Colonic mucosa (tissue), 4 donors: ENCODE data around the gene PAAF1. TPM values are rescaled to one million over a fixed set of nuclear protein-coding genes. Genes with fewer than 3 reads are reported as not detected.

Source experiments
- DNase-seq: peaks from one replicate; pipeline ENCODE4 v3.0.0-alpha.2; 2020
- H3K27ac ChIP-seq: fragments of 200-600 bp; one replicate; pipeline ENCODE4 v1.8.0; 2021
- H3K27me3 ChIP-seq: fragments of 200-600 bp; one replicate; pipeline ENCODE4 v1.8.0; 2021
- H3K36me3 ChIP-seq: fragments of 200-600 bp; one replicate; pipeline ENCODE4 v1.8.0; 2021
- H3K4me1 ChIP-seq: fragments of 200-600 bp; one replicate; pipeline ENCODE4 v1.8.0; 2021; ENCODE audit warnings: mild to moderate bottlenecking
- H3K4me3 ChIP-seq: fragments of 200-600 bp; one replicate; pipeline ENCODE4 v1.8.0; 2021
- H3K9ac ChIP-seq, 2 donors: one replicate each; pipeline ENCODE4 v1.7.0; 2013; ENCODE audit warnings: control low read depth in 2 of 2, low read depth in 2 of 2, low read length in 2 of 2
- H3K9me3 ChIP-seq: fragments of 200-600 bp; one replicate; pipeline ENCODE4 v1.8.0; 2021
- intact Hi-C: fragments of 100-400 bp; cut with DNase I; formaldehyde crosslinking; loops from one replicate; pipeline ENCODE4 v1.14.1; 2022
- total RNA-seq, 2 donors: library from RNA; stranded (reverse); fragmentation: NEBNext Ultra II Directional in 1 of 2; extraction: Animal tissue kit (Norgen Biotek cat#: 25700) in 1 of 2; gene quantifications; one replicate each; pipeline ENCODE4 v1.2.1, GENCODE V29; 2021
- TF ChIP-seq, protein P1 (sequence below): fragments of 200-600 bp; IDR thresholded peaks from one replicate; pipeline ENCODE4 v1.8.0; 2022; ENCODE audit warnings: antibody characterized with exemption, mild to moderate bottlenecking
- donor health status: healthy.
- donor health status: DM: no; HTN: no; CAD: no.
- donor health status: DM: no; HTN: no; CAD: no.

PAAF1 gene
- total RNA-seq, 2 donors from 2014 or later: 13.2 to 17.8 TPM

DNA sequence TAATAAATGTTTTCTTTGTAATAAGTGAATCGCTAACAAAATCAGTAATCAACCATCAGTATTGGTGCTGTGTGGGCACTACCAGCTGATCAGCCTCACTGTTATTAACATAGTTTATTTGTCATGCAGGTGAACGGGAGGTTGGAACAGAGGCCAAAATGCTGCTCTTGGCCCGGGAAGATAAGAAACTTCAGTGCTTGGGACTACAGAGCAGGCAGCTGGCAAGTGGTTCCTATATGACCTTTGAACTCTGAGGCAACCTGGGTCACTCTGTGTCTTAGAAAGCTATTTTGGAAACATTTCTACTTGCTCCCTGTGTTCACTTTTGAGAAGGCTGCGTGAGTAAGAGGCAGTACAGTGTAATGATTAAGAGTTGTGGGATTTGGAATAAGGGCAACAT is 37.5 kb downstream of the PAAF1 start:
- no peaks in the 10 kb centered on the region for H3K9me3 ChIP-seq
- no peaks in the 10 kb centered on the region for H3K27me3 ChIP-seq
- H3K36me3 ChIP-seq: no peaks in the 10 kb centered on the region
- no peak overlapping the region for H3K4me3 ChIP-seq
- no peak overlapping the region for H3K27ac ChIP-seq
- TF ChIP-seq, protein P1, sequence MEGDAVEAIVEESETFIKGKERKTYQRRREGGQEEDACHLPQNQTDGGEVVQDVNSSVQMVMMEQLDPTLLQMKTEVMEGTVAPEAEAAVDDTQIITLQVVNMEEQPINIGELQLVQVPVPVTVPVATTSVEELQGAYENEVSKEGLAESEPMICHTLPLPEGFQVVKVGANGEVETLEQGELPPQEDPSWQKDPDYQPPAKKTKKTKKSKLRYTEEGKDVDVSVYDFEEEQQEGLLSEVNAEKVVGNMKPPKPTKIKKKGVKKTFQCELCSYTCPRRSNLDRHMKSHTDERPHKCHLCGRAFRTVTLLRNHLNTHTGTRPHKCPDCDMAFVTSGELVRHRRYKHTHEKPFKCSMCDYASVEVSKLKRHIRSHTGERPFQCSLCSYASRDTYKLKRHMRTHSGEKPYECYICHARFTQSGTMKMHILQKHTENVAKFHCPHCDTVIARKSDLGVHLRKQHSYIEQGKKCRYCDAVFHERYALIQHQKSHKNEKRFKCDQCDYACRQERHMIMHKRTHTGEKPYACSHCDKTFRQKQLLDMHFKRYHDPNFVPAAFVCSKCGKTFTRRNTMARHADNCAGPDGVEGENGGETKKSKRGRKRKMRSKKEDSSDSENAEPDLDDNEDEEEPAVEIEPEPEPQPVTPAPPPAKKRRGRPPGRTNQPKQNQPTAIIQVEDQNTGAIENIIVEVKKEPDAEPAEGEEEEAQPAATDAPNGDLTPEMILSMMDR: no peak
- intact Hi-C loops: no loop called here
- no peaks in the 10 kb centered on the region for H3K4me1 ChIP-seq
- no peak overlapping the region for H3K9ac ChIP-seq
- no peak for DNase-seq

DNA sequence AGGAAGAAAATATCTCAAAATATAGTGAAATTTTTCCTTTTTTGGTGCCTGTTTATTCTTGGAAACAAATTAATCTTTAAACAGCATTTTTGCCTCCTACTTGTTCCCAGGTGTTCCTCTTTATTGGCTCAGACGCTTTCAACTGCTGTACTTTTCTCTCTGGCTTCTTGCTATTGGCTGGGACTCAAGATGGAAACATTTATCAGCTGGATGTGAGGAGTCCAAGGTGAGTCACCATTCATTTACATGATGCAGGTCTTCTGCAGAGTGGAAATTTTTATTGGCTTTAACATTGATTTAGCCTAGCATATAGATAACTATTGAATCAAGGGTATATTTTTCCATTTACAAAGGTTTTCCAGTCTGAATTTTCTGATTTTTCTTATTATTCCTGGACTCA is 39.6 kb downstream of the PAAF1 start:
- intact Hi-C loops: no loop called here
- no peaks in the 10 kb centered on the region for H3K4me1 ChIP-seq
- no peak for DNase-seq
- TF ChIP-seq, protein P1: no peak
- H3K9me3 ChIP-seq: no peaks in the 10 kb centered on the region
- H3K9ac ChIP-seq: no peak overlapping the region
- no peaks in the 10 kb centered on the region for H3K36me3 ChIP-seq
- no peak overlapping the region for H3K4me3 ChIP-seq
- no peak overlapping the region for H3K27ac ChIP-seq
- no peaks in the 10 kb centered on the region for H3K27me3 ChIP-seq

DNA sequence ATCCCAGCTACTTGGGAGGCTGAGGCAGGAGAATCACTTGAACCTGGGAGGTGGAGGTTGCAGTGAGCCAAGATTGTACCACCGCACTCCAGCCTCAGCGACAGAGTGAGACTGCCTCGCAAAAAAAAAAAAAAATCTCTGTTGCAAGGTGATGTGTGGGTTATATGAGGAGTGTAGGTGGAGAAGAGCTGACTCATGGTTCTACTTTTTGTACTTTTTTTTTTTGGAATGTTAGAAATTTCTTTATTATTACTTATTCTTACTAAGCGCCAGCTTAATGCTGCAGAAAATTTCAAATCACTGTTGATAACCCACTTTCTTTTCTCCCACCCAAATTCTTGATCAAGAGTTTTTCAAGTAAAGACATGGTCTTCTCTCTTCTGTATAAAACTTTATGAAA is 44.4 kb downstream of the PAAF1 start:
- Histone ChIP-seq H3K27me3 (no peaks in the 10 kb centered on the region), H3K9me3 (no peaks in the 10 kb centered on the region), H3K4me1 (no peaks in the 10 kb centered on the region), H3K36me3 (peaks cover 7% of the 10 kb centered on the region), H3K4me3 (no peak overlapping the region), H3K27ac (no peak overlapping the region), H3K9ac (no peak overlapping the region)
- DNase-seq: no peak
- TF ChIP-seq, protein P1: no peak
- intact Hi-C loops: no loop called here

DNA sequence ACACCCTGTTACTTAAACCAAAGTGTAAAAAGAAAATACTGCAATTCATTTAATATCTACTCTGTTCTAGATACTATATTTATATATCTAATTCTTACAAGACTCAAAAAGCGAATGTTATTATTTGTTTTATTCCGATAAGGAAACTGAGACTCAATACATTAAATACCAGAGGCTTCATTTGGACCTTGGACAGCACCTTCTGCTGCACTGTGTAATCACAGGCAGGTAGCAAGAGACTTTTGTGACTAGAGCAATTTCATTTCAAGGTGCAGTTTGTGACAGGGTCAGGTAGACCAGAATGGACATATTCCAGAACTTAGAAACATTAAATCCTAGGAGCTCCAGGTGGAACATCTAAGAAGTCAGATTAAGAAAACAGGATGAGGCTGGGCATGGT is 52.6 kb downstream of the PAAF1 start:
- Histone ChIP-seq H3K27ac (no peak overlapping the region), H3K27me3 (no peaks in the 10 kb centered on the region), H3K9me3 (no peaks in the 10 kb centered on the region), H3K36me3 (peaks cover under 1% of the 10 kb centered on the region), H3K4me3 (no peak overlapping the region), H3K4me1 (no peaks in the 10 kb centered on the region), H3K9ac (no peak overlapping the region)
- TF ChIP-seq, protein P1: no peak
- intact Hi-C loops: no loop called here
- DNase-seq: no peak

DNA sequence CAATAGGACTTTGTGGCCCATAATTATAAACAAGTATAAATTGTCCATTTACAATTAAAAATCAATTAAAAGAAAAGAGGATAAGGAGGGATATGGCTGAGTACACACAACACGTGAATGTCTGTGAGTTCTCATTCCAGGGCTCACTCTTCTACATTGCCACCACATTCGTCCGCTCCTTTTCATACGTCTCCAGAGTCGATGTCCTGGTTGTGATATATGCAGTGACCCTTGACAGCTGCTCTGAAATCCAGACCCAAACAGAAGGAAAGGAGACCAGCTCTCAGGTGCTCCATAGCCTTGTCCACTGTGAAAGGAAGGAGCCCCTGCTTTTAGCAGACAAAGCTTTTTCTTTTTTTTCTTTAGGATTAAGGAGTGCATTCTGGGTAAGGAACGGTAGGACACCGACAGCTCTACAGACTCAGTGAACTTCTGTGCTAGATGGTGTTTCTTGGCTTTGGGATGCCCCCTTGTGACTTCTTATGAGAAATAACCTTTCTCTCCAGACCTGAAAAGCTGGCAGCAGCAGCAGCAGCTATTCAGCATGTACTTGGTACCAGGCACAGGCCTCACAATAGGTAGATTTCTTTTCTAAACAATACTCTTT is 54.3 kb downstream of the PAAF1 start:
- TF ChIP-seq, protein P1: no peak
- Histone ChIP-seq H3K36me3 (no peaks in the 10 kb centered on the region), H3K9me3 (no peaks in the 10 kb centered on the region), H3K27ac (no peak overlapping the region), H3K9ac (no peak overlapping the region), H3K27me3 (no peaks in the 10 kb centered on the region), H3K4me3 (no peak overlapping the region), H3K4me1 (no peaks in the 10 kb centered on the region)
- intact Hi-C loops: no loop called here
- peak; percentile 29 for DNase-seq
